GM12878 (cell line): ENCODE data around the gene ASIC4. TPM values are rescaled to one million over a fixed set of nuclear protein-coding genes. Genes with fewer than 3 reads are reported as not detected.

Experiments
- ATAC-seq: fragments of 200-7000 bp; cut with Tn5 transposase; 3 replicates; pipeline ENCODE4 v1.9.1; 2020; ENCODE audit warnings: mild to moderate bottlenecking, moderate library complexity
- BruUV-seq: library from RNA; stranded (reverse); fragments of 400-500 nt; replicated peaks from 2 replicates; lab custom pipeline; 2021; lab: Mats Ljungman, UMichigan
- CTCF ChIA-PET: fragments of 300-600 bp; sonication (Branson Sonifier 250); formaldehyde crosslinking; extraction: SDS; loops from one replicate; lab custom pipeline; 2021; ENCODE audit warnings: inconsistent platforms; lab: Yijun Ruan, JAX
- POLR2A ChIA-PET: fragments of 350-600 bp; formaldehyde crosslinking; extraction: SDS; loops from one replicate; lab custom pipeline; 2021; ENCODE audit warnings: inconsistent platforms; lab: Charles Lee
- RAD21 ChIA-PET: fragments of 300-600 bp; sonication (Branson Sonifier 250); formaldehyde crosslinking; loops from one replicate; lab custom pipeline; 2023; ENCODE audit warnings: antibody characterized with exemption; ENCODE audit not compliant: unreplicated experiment; lab: Charles Lee
- SMC1A ChIA-PET: fragments of 300-600 bp; sonication (Branson Sonifier 250); formaldehyde crosslinking; loops from one replicate; lab custom pipeline; 2023; ENCODE audit not compliant: unreplicated experiment, uncharacterized antibody; lab: Charles Lee
- DNase-seq: peaks from one replicate; pipeline ENCODE4 v3.0.0-alpha.2; 2011; ENCODE audit warnings: low read depth, low spot score
- FAIRE-seq: peaks from 3 replicates; lab custom pipeline; 2011; peaks lifted over from hg19 to GRCh38; lab: Jason Lieb, UNC
- H2AFZ ChIP-seq: 2 replicates; pipeline ENCODE4 v1.6.0; 2011; ENCODE audit warnings: low read depth, low read length, control low read depth; ENCODE audit not compliant: control insufficient read depth
- H3K27ac ChIP-seq: 2 replicates; pipeline ENCODE4 v1.5.1; 2011; ENCODE audit warnings: control low read depth; ENCODE audit not compliant: control insufficient read depth, insufficient read depth
- H3K27me3 ChIP-seq, 2 experiments: replicated peaks in 1 of 2; 2 replicates each; pipeline versions ENCODE4 v1.6.0 to v1.6.1; 2011; ENCODE audit warnings: low read length in 1 of 2; ENCODE audit not compliant: control insufficient read depth in 2 of 2, insufficient read depth in 2 of 2
- H3K36me3 ChIP-seq, 2 experiments: 2 replicates each; pipeline ENCODE4 v1.5.1; 2011; ENCODE audit warnings: low read length in 1 of 2; ENCODE audit not compliant: control insufficient read depth in 2 of 2, insufficient read depth in 2 of 2
- H3K4me1 ChIP-seq: 2 replicates; pipeline ENCODE4 v1.6.1; 2011; ENCODE audit warnings: mild to moderate bottlenecking, low read length, moderate library complexity, mixed read lengths; ENCODE audit not compliant: control insufficient read depth, insufficient read depth
- H3K4me2 ChIP-seq: 2 replicates; pipeline ENCODE4 v1.6.0; 2011; ENCODE audit warnings: control low read depth; ENCODE audit not compliant: control insufficient read depth, insufficient read depth
- H3K4me3 ChIP-seq: fragments of 200-600 bp; sonication (generic); 2 replicates; pipeline ENCODE4 v1.5.1; 2016
- H3K79me2 ChIP-seq: 2 replicates; pipeline ENCODE4 v1.6.0; 2011; ENCODE audit warnings: low read length; ENCODE audit not compliant: control insufficient read depth, insufficient read depth
- H3K9ac ChIP-seq: 2 replicates; pipeline ENCODE4 v1.8.0; 2011; ENCODE audit warnings: low read length, control low read depth, mixed read lengths; ENCODE audit not compliant: control insufficient read depth, insufficient read depth
- H3K9me3 ChIP-seq: replicated peaks from 3 replicates; pipeline ENCODE4 v1.5.1; 2011; ENCODE audit warnings: mild to moderate bottlenecking, low read length; ENCODE audit not compliant: control insufficient read depth, insufficient read depth
- H4K20me1 ChIP-seq: 2 replicates; pipeline ENCODE4 v1.6.0; 2011; ENCODE audit not compliant: control insufficient read depth, insufficient read depth
- CEBPB ChIP-seq, 2 experiments: fragments of 150-350 bp in 1 of 2; IDR thresholded peaks; 2 replicates each; pipeline ENCODE4 v1.6.1; 2012 to 2014; ENCODE audit warnings: low read depth in 2 of 2, low read length in 2 of 2, borderline replicate concordance in 1 of 2, inconsistent platforms in 1 of 2
- CEBPZ ChIP-seq: fragments of 150-350 bp; IDR thresholded peaks from 2 replicates; pipeline ENCODE4 v1.6.1; 2016; ENCODE audit warnings: low read depth, low read length
- DPF2 ChIP-seq: fragments of 450-650 bp; IDR thresholded peaks from 2 replicates; pipeline ENCODE4 v1.6.1; 2017; ENCODE audit warnings: mild to moderate bottlenecking
- ELK1 ChIP-seq: IDR thresholded peaks from 2 replicates; pipeline ENCODE4 v1.6.1; 2012; ENCODE audit warnings: low read depth, low read length, improper control_type of control experiment
- ETV6 ChIP-seq, 2 experiments: fragments of 450-650 bp in 1 of 2; IDR thresholded peaks in 1 of 2; conservative IDR thresholded peaks in 1 of 2; 2 replicates each; pipeline ENCODE4 v1.6.1; 2014; ENCODE audit warnings: antibody characterized with exemption in 1 of 2, borderline replicate concordance in 1 of 2, low read depth in 1 of 2, mild to moderate bottlenecking in 1 of 2, moderate library complexity in 1 of 2
- GABPA ChIP-seq: IDR thresholded peaks from 2 replicates; pipeline ENCODE4 v1.6.1; 2014; ENCODE audit warnings: antibody characterized with exemption, low read depth, mild to moderate bottlenecking, inconsistent platforms
- HDAC2 ChIP-seq: fragments of 200-600 bp; sonication (generic); IDR thresholded peaks from 2 replicates; pipeline ENCODE4 v1.6.1; 2017
- IKZF1 ChIP-seq: fragments of 450-650 bp; conservative IDR thresholded peaks from 2 replicates; pipeline ENCODE4 v1.6.1; 2017; ENCODE audit warnings: antibody characterized with exemption, mild to moderate bottlenecking
- MEF2B ChIP-seq: fragments of 450-650 bp; IDR thresholded peaks from 2 replicates; pipeline ENCODE4 v1.6.1; 2018; ENCODE audit warnings: mild to moderate bottlenecking, moderate library complexity; ENCODE audit not compliant: partially characterized antibody, poor library complexity, severe bottlenecking
- NFYA ChIP-seq: IDR thresholded peaks from 2 replicates; pipeline ENCODE4 v1.6.1; 2011; ENCODE audit warnings: low read depth, mild to moderate bottlenecking, low read length, improper control_type of control experiment, borderline replicate concordance
- RCOR1 ChIP-seq: conservative IDR thresholded peaks from 2 replicates; pipeline ENCODE4 v1.6.1; 2012; ENCODE audit warnings: low read depth, low read length, improper control_type of control experiment
- RFX5 ChIP-seq: IDR thresholded peaks from 2 replicates; pipeline ENCODE4 v1.6.1; 2011; ENCODE audit warnings: low read depth, low read length, improper control_type of control experiment
- RUNX3 ChIP-seq: IDR thresholded peaks from 2 replicates; pipeline ENCODE4 v1.6.1; 2012; ENCODE audit warnings: low read length, inconsistent platforms
- SRF ChIP-seq, 2 experiments: IDR thresholded peaks; 2 replicates each; pipeline ENCODE4 v1.6.1; 2011; ENCODE audit warnings: low read depth in 2 of 2, low read length in 2 of 2, mild to moderate bottlenecking in 1 of 2, moderate library complexity in 1 of 2
- TCF7 ChIP-seq: IDR thresholded peaks from 2 replicates; pipeline ENCODE4 v1.6.1; 2014; ENCODE audit warnings: antibody characterized with exemption, borderline replicate concordance
- YBX1 ChIP-seq: fragments of 450-650 bp; IDR thresholded peaks from 2 replicates; pipeline ENCODE4 v1.6.1; 2016; ENCODE audit warnings: antibody characterized with exemption
- ZBED1 ChIP-seq: IDR thresholded peaks from 2 replicates; pipeline ENCODE4 v1.6.1; 2016; ENCODE audit warnings: borderline replicate concordance
- ZNF384 ChIP-seq: IDR thresholded peaks from 2 replicates; pipeline ENCODE4 v1.6.1; 2012; ENCODE audit warnings: low read depth, mild to moderate bottlenecking, low read length, improper control_type of control experiment, borderline replicate concordance
- ZNF622 ChIP-seq: fragments of 450-650 bp; IDR thresholded peaks from 2 replicates; pipeline ENCODE4 v1.6.1; 2017; ENCODE audit warnings: mild to moderate bottlenecking, inconsistent platforms
- in situ Hi-C: fragments of 300-500 bp; cut with MboI; formaldehyde crosslinking; loops from 9 replicates; pipeline ENCODE4 v1.14.3; 2018; ENCODE audit warnings: mixed read lengths
- intact Hi-C: fragments of 100-400 bp; cut with micrococcal nuclease; formaldehyde crosslinking; loops from one replicate; pipeline ENCODE4 v1.14.2; 2022; ENCODE audit not compliant: unreplicated experiment
- polyA plus RNA-seq, 11 experiments: library from polyadenylated mRNA; depleted of rRNA in 4 of 11; unstranded in 6 of 11; stranded (reverse) in 5 of 11; fragments of >200 nt; fragmentation: Nextera tagmentation in 4 of 11; fragmentation: Illumina TruSeq in 1 of 11; extraction: Ambion mirVana in 4 of 11; extraction: Trizol in 1 of 11; gene quantifications; 1 replicate in 1 of 11; 2 replicates in 10 of 11; pipeline versions ENCODE4 v1.2.1 to v1.2.3, GENCODE V29; 2011 to 2016; ENCODE audit warnings: inconsistent platforms in 2 of 11, missing spikeins in 2 of 11, low read depth in 1 of 11
- total RNA-seq, 4 experiments: library from RNA; depleted of rRNA in 3 of 4; stranded (reverse); fragments of >200 nt in 3 of 4; fragmentation: Illumina TruSeq in 1 of 4; extraction: Trizol in 1 of 4; gene quantifications; 2 replicates each; pipeline versions ENCODE4 v1.2.1 to v1.2.3, GENCODE V29; 2013 to 2021
- TF ChIP-seq, protein P1 (sequence below): fragments of 450-650 bp; IDR thresholded peaks from 2 replicates; pipeline ENCODE4 v1.6.1; 2017; ENCODE audit warnings: low read depth, mild to moderate bottlenecking, moderate library complexity

The ASIC4 gene
- total and polyA plus RNA-seq, 10 of the 15 experiments (the other 5 are each of a cell fraction or from before 2014, with no cell fraction given): 0.01 TPM; not detected in 9

GRCh38 chr2:219501849-219502248 is 12.4 kb upstream of the ASIC4 start (continued):
- TF ChIP-seq, protein P1, sequence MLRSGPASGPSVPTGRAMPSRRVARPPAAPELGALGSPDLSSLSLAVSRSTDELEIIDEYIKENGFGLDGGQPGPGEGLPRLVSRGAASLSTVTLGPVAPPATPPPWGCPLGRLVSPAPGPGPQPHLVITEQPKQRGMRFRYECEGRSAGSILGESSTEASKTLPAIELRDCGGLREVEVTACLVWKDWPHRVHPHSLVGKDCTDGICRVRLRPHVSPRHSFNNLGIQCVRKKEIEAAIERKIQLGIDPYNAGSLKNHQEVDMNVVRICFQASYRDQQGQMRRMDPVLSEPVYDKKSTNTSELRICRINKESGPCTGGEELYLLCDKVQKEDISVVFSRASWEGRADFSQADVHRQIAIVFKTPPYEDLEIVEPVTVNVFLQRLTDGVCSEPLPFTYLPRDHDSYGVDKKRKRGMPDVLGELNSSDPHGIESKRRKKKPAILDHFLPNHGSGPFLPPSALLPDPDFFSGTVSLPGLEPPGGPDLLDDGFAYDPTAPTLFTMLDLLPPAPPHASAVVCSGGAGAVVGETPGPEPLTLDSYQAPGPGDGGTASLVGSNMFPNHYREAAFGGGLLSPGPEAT: no peak
- TF ChIP-seq ELK1 (no peak), IKZF1 (no peak), CEBPB (IDR thresholded peaks at IDR 0.05; ENCODE audit: borderline replicate concordance in 1 of 2, low read depth in 2 of 2, low read length in 2 of 2) (no peak), ETV6 (conservative IDR thresholded peaks at IDR 0.05 in 1 of 2, IDR thresholded peaks at IDR 0.05 in 1 of 2; ENCODE audit: borderline replicate concordance in 1 of 2, low read depth in 1 of 2) (no peak)

- Histone ChIP-seq H3K36me3 (peaks cover 0 to 7% of the 10 kb centered on the region in 2 experiments; a peak in 2 of 4 replicates), H3K4me1 (peaks cover 12% of the 10 kb centered on the region), H2AFZ (no peak overlapping the region), H3K4me3 (no peak overlapping the region), H3K27me3 (no peaks in the 10 kb centered on the region; a peak in 1 of 4 replicates), H3K9ac (no peak overlapping the region), H3K4me2 (no peak overlapping the region), H3K27ac (no peak overlapping the region), H4K20me1 (no peaks in the 10 kb centered on the region), H3K9me3 (no peaks in the 10 kb centered on the region; the same call in 2 of the 3 replicates), H3K79me2 (peaks cover 11% of the 10 kb centered on the region)
- SMC1A ChIA-PET: no interaction called here
- CTCF ChIA-PET: no interaction called here
- intact Hi-C loops: no loop called here
- POLR2A ChIA-PET: no interaction called here
- RAD21 ChIA-PET: no interaction called here
- ATAC-seq: no peak
- DNase-seq: no peak
- in situ Hi-C loops: no loop called here
- FAIRE-seq: no peak
- BruUV-seq: no TSS peak
- TF ChIP-seq SRF (IDR thresholded peaks at IDR 0.05; ENCODE audit: low read depth in 2 of 2, low read length in 2 of 2) (no peak), GABPA (no peak), RCOR1 (no peak), ZNF384 (no peak), TCF7 (no peak), NFYA (no peak), MEF2B (no peak), HDAC2 (no peak), ZNF622 (no peak), RUNX3 (no peak), YBX1 (no peak), ZBED1 (no peak), CEBPZ (no peak), DPF2 (no peak), RFX5 (no peak)
Measured at GRCh38 chr2:219502618-219503017, 11.7 kb upstream of the ASIC4 start.
